Measurements from ENCODE around the gene ERBB4. TPM values are rescaled to one million over a fixed set of nuclear protein-coding genes. Genes with fewer than 3 reads are reported as not detected.

ERBB4 gene
- polyA plus RNA-seq (2013, experiment 1 of 2; ENCODE audit: insufficient read length): 0.04 TPM
- 0.37 TPM for polyA plus RNA-seq (2013, experiment 2 of 2; ENCODE audit: insufficient read length)

- DNase-seq: no peak
Observed at GRCh38 chr2:212538305-212539071, at the start of gene ERBB4. TSS of gene ERBB4 (minus strand) at chr2:212538802. CDS start at chr2:212538530, 272 bp downstream.

GRCh38 chr2:212580117-212580516 lies 41.5 kb upstream of the ERBB4 start:
- DNase-seq: no peak

GRCh38 chr2:212556296-212556695 lies 17.7 kb upstream of the ERBB4 start:
- no peak for DNase-seq

GRCh38 chr2:212554233-212554632 lies 15.6 kb upstream of the ERBB4 start:
- no peak for DNase-seq

GRCh38 chr2:212549941-212550340 lies 11.3 kb upstream of the ERBB4 start:
- no peak for DNase-seq

- no peak for DNase-seq
Observed at GRCh38 chr2:212549463-212549862, 10.9 kb upstream of the ERBB4 start.

- peak; percentile 28 for DNase-seq
Observed at GRCh38 chr2:212548455-212548819, 9.8 kb upstream of the ERBB4 start.

- DNase-seq: no peak
Observed at GRCh38 chr2:212547716-212548454, 9.3 kb upstream of the ERBB4 start.

GRCh38 chr2:212546669-212547068 lies 8.1 kb upstream of the ERBB4 start:
- no peak for DNase-seq

GRCh38 chr2:212540341-212540740 lies 1.7 kb upstream of the ERBB4 start:
- no peak for DNase-seq

- no peak for DNase-seq
Observed at GRCh38 chr2:212539072-212539880, 674 bp upstream of the ERBB4 start.

- DNase-seq: no peak
Observed at GRCh38 chr2:212537726-212538304, 787 bp downstream of the ERBB4 start.

GRCh38 chr2:212536817-212537725 lies 1.5 kb downstream of the ERBB4 start:
- no peak for DNase-seq

- no peak for DNase-seq
Observed at GRCh38 chr2:212535996-212536816, 2.4 kb downstream of the ERBB4 start.

- DNase-seq: no peak
Observed at GRCh38 chr2:212534336-212534735, 4.3 kb downstream of the ERBB4 start.

GRCh38 chr2:212532585-212532984 lies 6.0 kb downstream of the ERBB4 start:
- DNase-seq: no peak

- no peak for DNase-seq
Observed at GRCh38 chr2:212532087-212532486, 6.5 kb downstream of the ERBB4 start.

GRCh38 chr2:212531499-212531898 lies 7.1 kb downstream of the ERBB4 start:
- no peak for DNase-seq

GRCh38 chr2:212530991-212531390 lies 7.6 kb downstream of the ERBB4 start:
- DNase-seq: no peak

- no peak for DNase-seq
Observed at GRCh38 chr2:212530373-212530772, 8.2 kb downstream of the ERBB4 start.
